Mesothelial cell of epicardium (in vitro differentiated cells): ENCODE results near the gene FOXO3. TPM values are rescaled to one million over a fixed set of nuclear protein-coding genes. Genes with fewer than 3 reads are reported as not detected.

Source experiments
- DNase-seq, 2 experiments: peaks; one replicate each; pipeline ENCODE4 v3.0.0; 2021; ENCODE audit warnings: low spot score in 2 of 2; ENCODE audit not compliant: unreplicated experiment in 2 of 2
- H3K27ac Mint-ChIP-seq: 2 replicates; pipeline ENCODE4 v1.8.0; 2021; ENCODE audit warnings: mixed read lengths
- H3K27me3 Mint-ChIP-seq: 2 replicates; pipeline ENCODE4 v1.8.0; 2021; ENCODE audit warnings: low read depth, mixed read lengths
- H3K36me3 Mint-ChIP-seq: 2 replicates; pipeline ENCODE4 v1.8.0; 2021; ENCODE audit warnings: mixed read lengths
- H3K4me1 Mint-ChIP-seq: 2 replicates; pipeline ENCODE4 v1.8.0; 2021; ENCODE audit warnings: mixed read lengths
- H3K4me3 Mint-ChIP-seq: 2 replicates; pipeline ENCODE4 v1.8.0; 2021; ENCODE audit warnings: mild to moderate bottlenecking, moderate library complexity, mixed read lengths
- H3K9me3 Mint-ChIP-seq: 2 replicates; pipeline ENCODE4 v1.8.0; 2021; ENCODE audit warnings: mixed read lengths
- total RNA-seq: library from RNA; stranded (reverse); gene quantifications from 3 replicates; pipeline ENCODE4 v1.2.1, GENCODE V29; 2021
- TF ChIP-seq, protein P1 (sequence below): fragments of 200-600 bp; sonication (generic); IDR thresholded peaks from one replicate; pipeline ENCODE4 v1.5.0; 2021; ENCODE audit warnings: antibody characterized with exemption; ENCODE audit not compliant: unreplicated experiment

The FOXO3 gene
- total RNA-seq, 1 donor from 2014 or later: 58.3 TPM

- Mint-ChIP-seq H3K27ac (peak overlapping the region; percentile 19), H3K4me1 (peaks cover 64% of the 10 kb centered on the region), H3K27me3 (no peaks in the 10 kb centered on the region), H3K4me3 (no peak overlapping the region), H3K36me3 (peaks cover 4% of the 10 kb centered on the region), H3K9me3 (no peaks in the 10 kb centered on the region)
- TF ChIP-seq, protein P1, sequence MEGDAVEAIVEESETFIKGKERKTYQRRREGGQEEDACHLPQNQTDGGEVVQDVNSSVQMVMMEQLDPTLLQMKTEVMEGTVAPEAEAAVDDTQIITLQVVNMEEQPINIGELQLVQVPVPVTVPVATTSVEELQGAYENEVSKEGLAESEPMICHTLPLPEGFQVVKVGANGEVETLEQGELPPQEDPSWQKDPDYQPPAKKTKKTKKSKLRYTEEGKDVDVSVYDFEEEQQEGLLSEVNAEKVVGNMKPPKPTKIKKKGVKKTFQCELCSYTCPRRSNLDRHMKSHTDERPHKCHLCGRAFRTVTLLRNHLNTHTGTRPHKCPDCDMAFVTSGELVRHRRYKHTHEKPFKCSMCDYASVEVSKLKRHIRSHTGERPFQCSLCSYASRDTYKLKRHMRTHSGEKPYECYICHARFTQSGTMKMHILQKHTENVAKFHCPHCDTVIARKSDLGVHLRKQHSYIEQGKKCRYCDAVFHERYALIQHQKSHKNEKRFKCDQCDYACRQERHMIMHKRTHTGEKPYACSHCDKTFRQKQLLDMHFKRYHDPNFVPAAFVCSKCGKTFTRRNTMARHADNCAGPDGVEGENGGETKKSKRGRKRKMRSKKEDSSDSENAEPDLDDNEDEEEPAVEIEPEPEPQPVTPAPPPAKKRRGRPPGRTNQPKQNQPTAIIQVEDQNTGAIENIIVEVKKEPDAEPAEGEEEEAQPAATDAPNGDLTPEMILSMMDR: no peak
- no peak for DNase-seq
Measured at GRCh38 chr6:108623995-108624394, 63.3 kb downstream of the FOXO3 start.

- no peak overlapping the region for H3K4me3 Mint-ChIP-seq
- TF ChIP-seq, protein P1: no peak
- H3K9me3 Mint-ChIP-seq: no peaks in the 10 kb centered on the region
- peaks cover 76% of the 10 kb centered on the region for H3K4me1 Mint-ChIP-seq
- no peak overlapping the region for H3K27ac Mint-ChIP-seq
- no peak for DNase-seq
- no peaks in the 10 kb centered on the region for H3K27me3 Mint-ChIP-seq
- peaks cover 4% of the 10 kb centered on the region for H3K36me3 Mint-ChIP-seq
Measured at GRCh38 chr6:108625581-108625980, 64.9 kb downstream of the FOXO3 start.

DNA sequence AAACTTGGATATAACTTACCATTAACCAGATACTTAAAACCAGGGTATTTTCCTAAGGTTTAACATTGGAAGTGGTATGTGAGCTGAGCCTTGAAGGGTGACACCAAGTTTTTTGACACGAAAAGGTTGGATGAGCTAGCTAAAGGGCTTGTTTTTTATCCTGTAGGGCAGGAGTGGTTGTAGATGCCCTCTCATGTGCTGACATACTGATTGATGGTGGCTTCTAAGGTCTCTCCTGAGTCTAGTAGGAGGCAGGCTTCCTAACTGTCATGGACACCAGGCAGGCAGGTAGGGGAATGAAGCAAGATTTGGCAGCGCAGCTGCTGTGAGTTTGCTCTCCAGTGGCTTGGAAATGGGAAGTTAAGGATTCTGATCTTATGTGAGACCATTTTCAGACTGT is 66.1 kb downstream of the FOXO3 start:
- no peak overlapping the region for H3K4me3 Mint-ChIP-seq
- H3K36me3 Mint-ChIP-seq: no peaks in the 10 kb centered on the region
- TF ChIP-seq, protein P1: no peak
- H3K27me3 Mint-ChIP-seq: no peaks in the 10 kb centered on the region
- H3K9me3 Mint-ChIP-seq: no peaks in the 10 kb centered on the region
- no peak for DNase-seq
- H3K27ac Mint-ChIP-seq: peak overlapping the region; percentile 11
- peaks cover 77% of the 10 kb centered on the region for H3K4me1 Mint-ChIP-seq

DNA sequence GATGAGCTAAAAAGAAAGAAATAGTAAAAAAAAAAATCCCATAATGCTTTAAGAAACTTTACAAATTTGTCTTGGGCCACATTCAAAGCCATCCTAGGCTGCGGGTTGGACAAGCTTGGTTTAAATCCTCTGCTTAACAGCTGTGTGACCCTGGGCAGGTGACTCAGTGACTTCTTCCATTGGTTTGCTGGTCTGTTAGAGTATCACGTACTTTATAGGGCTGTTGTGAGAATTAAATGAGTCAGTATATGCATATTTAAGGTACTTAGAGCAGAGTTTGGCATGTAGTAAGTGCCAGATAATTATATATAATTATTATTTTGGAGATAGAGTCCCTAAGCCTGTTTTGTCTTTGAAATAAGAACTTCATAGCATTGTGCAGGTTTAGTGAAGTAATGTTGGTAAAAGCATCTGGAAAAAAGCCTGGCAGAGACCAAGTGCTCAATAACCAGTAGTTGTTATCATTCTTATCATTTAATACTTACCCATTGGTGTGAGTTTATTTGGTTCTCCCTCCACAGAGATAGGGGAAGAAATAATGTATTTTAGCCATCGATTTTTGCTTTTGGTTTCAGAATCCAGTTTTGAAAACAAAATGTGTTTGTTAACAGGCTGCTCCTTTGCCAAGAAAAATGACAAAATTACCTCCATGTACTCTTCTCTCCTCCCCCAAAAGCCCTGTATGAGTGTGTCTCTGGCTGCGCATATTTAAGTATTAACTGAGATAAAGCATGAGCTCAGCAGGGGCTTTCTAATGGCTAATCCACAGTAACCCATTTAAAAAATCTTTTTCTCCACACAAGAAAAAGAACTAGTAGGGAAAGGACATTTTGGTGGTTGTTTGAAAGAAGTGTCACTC is 67.2 kb downstream of the FOXO3 start:
- TF ChIP-seq, protein P1: no peak
- H3K36me3 Mint-ChIP-seq: no peaks in the 10 kb centered on the region
- H3K9me3 Mint-ChIP-seq: no peaks in the 10 kb centered on the region
- peaks cover 77% of the 10 kb centered on the region for H3K4me1 Mint-ChIP-seq
- no peak for DNase-seq
- H3K27ac Mint-ChIP-seq: no peak overlapping the region
- no peak overlapping the region for H3K4me3 Mint-ChIP-seq
- no peaks in the 10 kb centered on the region for H3K27me3 Mint-ChIP-seq

GRCh38 chr6:108630050-108630714 is 69.5 kb downstream of the FOXO3 start:
- peaks cover 69% of the 10 kb centered on the region for H3K4me1 Mint-ChIP-seq
- no peak overlapping the region for H3K4me3 Mint-ChIP-seq
- no peak for DNase-seq
- peak overlapping the region; percentile 36 for H3K27ac Mint-ChIP-seq
- TF ChIP-seq, protein P1: no peak
- no peaks in the 10 kb centered on the region for H3K27me3 Mint-ChIP-seq
- H3K36me3 Mint-ChIP-seq: no peaks in the 10 kb centered on the region
- H3K9me3 Mint-ChIP-seq: no peaks in the 10 kb centered on the region
